GM21717 (cell line): ENCODE results near the gene YEATS4.

Source experiments
- ATAC-seq: cut with Tn5 transposase; IDR thresholded peaks from one replicate; pipeline ENCODE4 v1.9.1; 2021; ENCODE audit warnings: mild to moderate bottlenecking, moderate library complexity; ENCODE audit not compliant: unreplicated experiment

Gene YEATS4

DNA sequence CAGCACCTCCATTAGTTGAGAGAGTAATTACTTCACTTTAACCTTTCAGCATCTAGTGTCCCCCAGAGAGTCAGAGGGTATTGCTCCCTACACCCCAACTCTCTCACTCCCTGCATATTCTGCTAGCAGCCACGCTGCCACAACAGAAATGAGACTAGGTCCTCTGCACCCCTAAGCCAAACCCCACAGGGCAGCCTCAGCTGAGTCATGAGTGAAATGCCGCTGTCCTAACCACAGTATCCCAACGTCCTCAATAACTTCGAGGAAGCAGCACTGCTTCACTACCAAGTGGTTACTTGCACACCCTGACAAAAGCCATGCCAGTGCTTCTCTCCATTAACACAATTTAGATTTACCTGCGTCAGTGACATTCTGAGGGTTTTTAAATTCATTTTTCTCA, 18.2 kb upstream of the YEATS4 start:
- no peak for ATAC-seq

DNA sequence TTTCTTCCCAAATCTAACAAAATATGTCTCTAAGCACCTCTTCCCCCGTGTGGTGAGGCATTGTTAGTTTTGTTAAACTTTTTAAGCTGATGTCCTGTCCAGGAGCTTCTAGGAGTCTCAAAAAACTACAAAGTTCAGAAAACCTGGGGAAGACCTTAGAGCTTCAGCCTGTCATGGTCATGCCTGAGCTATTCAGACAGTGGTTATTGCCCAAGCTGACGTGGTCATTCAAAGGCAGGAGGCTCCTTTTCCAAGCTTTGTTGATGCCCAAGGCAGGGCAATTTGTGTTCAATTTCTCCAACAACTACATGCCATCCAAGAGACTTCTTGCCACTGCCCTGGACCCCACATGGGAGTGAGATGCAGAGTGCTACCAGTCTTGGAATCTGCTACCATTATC, 17.1 kb upstream of the YEATS4 start:
- ATAC-seq, result no peak

DNA sequence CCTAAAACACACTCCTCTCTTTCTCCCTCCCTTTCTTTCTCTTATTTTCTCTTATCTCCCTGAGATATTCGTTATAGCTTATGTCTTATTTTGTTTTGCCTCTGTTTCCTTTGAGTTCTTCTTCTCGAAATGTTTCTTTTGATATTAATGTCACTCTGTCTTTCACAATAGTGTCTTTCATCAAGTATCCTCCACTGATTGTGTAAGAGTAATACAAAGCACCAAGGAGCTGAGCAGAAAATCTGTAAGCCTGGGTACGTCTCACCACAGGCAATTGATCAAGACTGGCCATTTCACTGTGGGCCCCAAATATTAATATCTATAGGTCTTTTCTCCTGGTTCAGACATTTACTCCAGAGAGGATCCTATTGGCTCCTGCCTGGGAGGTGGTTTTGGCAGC, 16.2 kb upstream of the YEATS4 start:
- no peak for ATAC-seq

DNA sequence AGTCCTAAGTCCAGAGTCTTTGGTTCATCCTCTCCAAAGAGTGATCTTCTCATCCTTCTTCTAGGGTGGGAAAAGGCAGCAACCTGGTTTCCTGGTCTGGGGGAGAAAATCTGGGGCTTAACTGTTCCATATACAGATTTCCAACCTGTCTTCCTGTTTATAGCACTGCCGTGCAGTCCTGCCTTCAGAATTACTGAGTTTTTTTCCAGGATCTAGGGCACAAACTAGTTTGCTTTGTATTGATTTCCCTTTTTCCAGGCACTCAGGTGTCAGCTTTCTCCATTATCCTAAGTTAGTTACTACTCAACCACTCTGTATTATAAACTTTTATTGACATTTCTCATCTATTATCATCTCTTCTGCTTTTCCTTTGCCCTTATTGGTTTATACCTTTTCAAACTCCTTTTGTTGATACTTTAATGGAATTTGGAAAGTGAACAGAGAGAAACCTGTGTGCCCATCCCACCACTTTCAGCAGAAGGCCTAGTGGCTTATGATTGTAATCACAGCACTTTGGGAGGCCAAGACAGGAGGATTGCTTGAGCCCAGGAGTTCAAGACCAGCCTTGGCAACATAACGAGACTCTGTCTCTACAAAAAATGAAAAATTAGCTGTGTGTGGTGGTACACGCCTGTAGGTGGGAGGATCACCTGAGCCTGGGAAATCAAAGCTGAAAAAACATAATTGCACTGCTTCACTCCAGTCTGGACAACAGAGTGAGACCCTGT, 15.5 kb upstream of the YEATS4 start:
- ATAC-seq, result no peak

DNA sequence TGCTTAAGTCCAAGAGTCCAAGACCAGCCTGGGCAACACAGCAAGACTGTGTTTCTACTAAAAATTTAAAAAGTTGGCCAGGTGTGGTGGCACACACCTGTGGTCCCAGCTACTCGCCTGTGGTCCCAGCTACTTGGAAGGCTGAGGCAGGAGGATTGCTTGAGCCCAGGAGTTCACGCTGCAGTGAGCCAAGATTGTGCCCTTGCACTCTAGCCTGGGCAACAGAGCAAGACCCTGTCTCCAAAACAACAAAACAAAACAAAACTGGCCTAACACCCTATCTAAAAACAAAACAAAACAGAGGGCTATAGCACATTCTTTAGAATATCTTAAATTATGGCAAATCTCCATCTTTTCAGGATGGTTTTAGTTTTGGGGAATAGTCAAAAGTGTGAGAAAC, 14.5 kb upstream of the YEATS4 start:
- no peak for ATAC-seq

DNA sequence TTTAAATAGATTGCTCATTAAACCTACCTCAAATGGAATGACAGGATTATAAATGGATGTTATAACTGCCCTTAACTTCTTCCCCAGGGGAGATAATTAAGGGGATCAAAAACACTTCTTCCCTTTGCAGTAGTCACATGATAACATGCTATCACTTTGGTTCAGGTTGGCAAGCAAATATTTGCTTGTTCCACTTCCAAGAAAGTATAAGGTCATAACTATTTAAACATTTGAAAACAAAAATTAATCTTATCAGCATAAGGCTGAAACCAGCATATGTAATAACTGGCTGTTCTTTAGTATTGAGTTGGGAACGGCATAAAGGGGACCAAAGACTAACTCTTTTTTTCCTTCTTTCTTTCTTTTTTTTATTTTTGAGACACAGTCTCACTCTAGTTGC, 13.8 kb upstream of the YEATS4 start:
- ATAC-seq, result no peak

DNA sequence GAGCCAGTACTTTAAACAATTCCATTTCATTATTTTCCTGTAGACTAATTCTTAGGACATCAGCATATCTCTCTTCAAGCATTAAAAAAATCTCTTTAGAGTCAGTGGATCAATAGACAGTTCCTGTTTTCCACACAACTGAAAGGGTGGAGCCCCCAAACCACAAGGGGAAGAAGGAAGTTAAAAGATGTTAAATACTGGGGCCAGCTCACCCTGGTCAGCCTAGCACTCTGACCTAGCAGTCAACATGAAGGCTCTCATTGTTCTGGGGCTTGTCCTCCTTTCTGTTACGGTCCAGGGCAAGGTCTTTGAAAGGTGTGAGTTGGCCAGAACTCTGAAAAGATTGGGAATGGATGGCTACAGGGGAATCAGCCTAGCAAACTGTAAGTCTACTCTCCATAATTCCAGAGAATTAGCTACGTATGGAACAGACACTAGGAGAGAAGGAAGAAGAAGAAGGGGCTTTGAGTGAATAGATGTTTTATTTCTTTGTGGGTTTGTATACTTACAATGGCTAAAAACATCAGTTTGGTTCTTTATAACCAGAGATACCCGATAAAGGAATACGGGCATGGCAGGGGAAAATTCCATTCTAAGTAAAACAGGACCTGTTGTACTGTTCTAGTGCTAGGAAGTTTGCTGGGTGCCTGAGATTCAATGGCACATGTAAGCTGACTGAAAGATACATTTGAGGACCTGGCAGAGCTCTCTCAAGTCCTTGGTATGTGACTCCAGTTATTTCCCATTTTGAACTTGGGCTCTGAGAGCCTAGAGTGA, 11.2 kb upstream of the YEATS4 start, which contains the start of gene LYZ:
Gene LYZ, plus strand, starts transcription at position 220 of the 777 bp plus-strand sequence. Its CDS starts 28 bp downstream, at position 248.
- no peak for ATAC-seq

DNA sequence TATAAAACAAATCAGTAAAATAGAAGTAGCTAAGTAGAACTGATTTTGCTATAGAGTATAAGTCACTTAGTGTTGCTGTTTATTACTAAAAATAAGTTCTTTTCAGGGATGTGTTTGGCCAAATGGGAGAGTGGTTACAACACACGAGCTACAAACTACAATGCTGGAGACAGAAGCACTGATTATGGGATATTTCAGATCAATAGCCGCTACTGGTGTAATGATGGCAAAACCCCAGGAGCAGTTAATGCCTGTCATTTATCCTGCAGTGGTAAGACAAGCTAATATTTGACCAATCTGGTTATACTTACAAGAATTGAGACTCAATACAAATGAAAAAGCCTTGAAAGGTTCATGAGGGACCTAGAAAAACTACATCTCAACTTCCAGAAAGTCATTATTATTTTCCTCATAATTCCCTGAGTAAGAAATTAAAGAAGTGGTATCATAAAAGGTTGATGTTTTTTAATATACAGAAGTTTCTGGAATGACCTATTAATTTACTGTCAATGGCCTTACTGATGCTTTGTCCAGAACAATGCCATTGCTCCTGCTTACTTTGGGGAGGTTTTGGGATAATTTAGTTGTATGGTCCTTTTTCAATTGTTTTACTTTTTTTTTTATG, 9.4 kb upstream of the YEATS4 start:
- ATAC-seq, result no peak

DNA sequence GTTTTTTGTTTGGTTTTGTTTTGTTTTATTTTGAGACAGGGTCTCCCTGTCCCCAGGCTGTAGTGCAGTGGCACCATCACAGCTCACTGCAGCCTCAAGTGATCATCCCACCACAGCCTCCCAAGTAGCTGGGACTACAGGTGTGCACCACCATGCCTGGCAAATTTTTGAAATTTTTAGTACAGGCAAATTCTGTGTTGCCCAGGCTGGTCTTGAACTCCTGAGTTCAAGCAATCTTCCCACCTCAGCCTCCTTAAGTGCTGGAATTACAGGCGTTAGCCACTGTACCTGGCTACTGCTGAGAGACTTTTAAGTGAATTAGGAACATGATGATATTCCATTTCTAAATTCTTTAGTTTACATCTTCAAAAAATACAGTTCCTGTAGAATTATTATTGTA, 8.8 kb upstream of the YEATS4 start:
- no peak for ATAC-seq

DNA sequence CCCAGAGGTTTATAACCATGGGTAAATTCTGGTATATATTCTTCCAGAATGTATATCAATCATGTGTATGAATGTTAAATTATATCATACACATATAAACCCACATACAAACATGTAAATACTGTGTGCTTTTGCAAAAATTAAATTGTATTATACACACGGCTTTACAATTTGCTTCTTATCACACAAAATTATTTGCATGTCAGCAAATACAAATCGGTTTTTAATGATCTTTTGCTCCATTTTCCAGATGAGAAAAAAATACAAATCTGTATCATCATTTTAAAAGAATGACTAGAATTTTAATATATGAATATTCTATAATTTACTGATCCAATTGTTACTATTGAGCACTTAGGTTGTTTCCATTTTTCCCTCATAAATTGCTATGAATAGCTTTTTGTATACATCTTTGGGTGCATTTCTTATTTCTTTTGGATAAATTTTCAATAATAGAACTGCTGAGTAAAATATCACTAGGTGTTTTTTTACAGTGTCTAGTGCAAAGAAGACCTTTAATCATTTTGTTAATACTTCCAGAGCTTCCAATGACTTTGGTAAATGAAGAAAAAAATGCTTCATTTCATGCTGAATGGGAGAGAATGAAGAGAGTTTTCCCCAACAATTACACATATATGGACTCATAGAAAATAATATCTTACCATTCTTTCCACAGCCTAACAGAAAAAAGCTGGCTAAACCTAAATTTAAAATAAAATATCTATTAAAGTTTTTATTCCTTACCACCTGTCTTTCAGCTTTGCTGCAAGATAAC, 7.9 kb upstream of the YEATS4 start:
- ATAC-seq, result no peak

DNA sequence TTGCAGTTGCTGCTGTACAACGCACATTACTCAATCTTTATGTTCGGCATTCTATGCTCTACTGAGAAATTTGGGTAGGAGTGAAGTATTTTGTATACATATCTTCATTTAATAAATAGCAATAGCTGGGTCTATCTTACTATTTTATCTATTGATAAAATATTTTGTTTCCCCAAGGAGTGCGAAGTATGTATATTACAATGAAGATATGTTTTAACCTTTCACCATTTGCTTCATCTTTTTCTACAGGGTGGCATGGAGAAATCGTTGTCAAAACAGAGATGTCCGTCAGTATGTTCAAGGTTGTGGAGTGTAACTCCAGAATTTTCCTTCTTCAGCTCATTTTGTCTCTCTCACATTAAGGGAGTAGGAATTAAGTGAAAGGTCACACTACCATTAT, 6.6 kb upstream of the YEATS4 start:
- ATAC-seq, result no peak

DNA sequence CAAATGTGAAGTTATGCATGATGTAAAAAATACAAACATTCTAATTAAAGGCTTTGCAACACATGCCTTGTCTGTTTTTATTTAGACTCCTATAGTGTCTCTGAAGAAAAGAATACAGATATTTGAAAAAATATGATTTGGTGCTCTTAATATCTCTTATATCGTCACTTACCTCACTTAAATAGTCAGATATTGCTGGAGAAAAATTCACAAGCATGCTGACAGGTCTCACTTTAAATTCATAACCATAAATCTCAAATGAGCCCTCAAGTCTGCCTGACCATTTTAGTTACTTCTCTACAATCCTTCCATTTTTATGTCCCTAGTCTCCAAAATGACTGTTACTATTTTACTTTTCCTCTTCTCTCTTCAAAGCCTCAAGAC, 5.4 kb upstream of the YEATS4 start:
- ATAC-seq, result no peak

DNA sequence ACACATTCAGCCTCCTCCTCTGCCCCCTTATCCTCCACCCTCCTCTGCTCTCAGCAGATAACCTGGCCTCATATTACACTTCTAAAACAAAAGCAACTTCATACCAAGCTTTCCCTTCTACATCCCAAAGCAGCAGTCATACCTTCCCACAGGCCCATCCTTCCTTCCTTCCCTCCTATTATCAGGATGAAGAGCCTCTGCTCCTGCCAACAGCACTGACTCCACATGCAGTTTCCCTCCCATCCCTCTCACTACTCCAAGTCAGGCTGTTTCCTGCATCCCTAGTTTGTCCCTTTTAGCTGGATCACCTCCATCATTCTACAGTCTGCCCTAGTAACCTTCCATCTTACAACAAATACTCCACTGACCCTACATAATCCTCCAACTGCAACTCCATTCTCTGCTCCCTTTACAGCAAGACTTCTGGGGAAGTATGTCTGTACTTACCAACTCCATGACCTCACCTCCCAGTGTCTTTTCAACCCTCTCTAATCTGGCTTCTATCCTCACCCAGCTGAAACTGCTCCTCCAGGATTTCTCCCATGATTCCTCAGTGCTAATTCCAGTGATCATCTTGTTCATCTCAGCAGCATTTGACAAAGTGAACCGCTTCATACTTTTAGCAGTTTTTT, 4.9 kb upstream of the YEATS4 start:
- no peak for ATAC-seq

DNA sequence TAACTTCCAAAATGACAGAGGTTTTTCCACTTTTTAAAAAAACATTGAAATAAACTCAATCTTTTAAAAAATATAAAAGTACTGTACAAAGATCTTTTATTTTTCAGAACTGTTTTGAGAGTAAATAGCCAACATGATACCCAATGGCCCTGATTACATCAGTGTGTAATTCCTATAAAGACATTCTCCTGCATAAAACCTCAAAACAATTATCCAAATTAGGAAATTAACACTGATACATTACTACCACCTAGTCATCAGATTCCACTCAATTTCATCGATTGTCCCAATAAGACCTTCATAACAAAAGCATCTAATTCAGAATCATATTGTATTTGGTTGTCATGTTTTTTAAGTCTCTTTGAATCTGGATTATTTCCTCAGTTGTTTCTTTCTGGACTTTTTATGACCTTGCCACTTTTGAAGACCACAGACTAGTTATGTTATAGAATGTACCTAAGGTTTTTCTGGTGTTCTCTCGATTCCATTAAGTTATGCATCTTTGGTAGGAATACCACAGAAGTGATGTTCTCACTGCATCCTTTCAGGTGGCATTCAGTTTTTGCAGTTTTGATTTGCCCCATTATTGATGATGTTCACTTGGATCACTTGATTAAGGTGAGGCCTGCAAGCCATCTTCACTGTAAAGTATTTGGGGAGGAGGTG, 4.0 kb upstream of the YEATS4 start:
- ATAC-seq, result no peak

DNA sequence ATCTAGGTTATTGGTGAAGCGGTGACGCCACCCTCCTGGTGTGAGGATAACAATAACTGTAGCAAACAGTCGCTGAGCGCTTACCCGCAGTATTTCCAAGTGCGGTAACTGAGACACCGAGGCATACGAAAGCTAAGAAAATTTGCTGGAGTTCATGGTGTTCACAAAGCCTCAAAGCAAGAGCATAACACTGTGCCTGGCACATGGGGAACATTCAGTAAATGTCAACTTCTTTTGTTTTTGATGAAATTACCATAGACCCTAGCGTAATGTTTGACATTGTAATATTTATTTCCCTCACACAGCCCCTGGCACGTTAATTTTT, 767 bp downstream of the YEATS4 start:
- no peak for ATAC-seq

DNA sequence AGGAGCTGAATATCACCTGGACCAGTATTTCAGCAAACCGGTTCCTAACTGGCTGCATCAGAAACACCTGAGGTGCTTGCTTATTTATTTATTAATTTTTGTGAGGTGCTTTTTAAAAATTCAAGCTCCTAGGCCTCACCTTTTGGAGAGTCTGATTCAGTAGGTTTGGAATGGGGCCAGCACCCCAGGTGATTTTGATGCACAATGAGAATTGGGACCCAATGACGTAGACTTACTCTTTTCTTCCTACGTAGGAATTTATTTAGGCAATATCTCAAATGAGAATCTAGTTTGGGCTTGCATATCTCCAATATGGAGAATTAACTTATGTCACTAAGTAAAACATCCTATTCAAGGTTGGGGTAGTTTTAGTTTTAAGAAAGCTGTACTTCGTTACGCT, 7.3 kb downstream of the YEATS4 start:
- ATAC-seq, result no peak

DNA sequence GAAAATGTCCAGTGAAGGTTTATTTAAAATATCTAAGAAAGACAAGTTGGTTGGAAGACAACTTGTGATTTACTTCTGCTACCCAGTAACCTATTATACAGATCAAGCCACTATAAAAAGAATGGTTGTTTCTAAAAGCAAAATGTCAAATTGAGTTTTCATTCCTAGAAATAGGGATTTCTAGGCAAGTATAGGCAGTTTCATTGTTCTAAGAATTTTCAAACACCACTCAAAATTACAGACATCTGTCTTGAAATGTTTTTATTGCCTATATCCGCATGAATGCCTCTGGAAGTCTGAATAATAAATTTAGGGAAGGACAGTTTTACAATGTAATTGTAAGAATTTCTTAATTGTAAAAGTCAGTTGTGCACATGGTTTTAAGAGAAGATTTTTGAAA, 8.6 kb downstream of the YEATS4 start:
- no peak for ATAC-seq

DNA sequence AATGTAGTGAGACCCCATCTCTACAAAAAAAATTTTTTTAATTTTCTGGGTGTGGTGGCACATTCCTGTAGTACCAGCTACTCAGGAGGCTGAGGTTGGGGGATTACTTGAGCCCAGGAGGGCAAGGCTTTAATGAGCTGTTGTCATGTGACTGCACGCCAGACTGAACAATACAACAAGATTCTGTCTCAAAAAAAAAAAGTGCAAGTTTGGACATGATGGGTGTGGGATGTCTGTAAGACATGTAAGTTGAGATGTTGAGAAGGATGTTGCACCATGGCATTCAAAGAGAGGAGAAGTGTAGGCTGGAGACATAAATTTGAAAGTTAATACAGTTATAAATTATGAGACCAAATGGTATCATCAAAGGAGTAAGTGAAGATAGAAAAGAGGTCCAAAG, 23.5 kb downstream of the YEATS4 start:
- ATAC-seq, result no peak

DNA sequence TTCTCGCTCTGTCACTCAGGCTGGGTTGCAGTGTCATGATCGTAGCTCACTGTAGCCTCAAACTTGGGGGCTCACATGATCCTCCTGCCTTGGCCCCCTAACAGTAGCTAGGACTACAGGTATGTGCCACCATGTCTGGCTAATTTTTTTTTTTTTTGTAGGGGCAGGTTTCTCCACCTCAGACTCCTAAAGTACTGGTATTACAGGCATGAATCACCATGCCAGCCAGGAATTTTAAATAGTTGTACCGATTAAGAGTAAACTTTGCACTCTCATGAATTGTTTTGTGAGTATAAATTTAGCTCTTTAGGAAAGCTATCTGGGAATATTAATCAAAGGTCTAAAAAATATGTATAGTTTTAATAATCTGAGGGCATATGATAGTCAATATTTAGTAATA, 25.5 kb downstream of the YEATS4 start:
- no peak for ATAC-seq

DNA sequence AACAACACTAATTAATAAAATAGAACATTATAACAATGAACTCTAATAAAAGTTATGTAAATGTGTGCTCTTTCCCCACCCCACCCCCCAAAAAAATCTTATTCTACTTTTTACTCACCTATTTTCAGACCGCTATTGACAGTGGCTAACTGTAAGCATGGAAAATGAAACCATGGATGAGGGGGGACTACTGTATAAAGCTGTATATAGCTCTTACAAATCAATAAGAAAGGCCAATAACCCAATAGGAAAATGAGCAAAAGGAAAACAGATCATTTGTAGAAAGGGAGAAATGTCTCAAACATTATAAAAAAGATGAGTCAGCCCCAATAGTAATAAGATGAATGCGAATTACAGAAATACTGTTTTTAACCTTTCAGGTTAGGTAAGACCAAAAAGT, 27.4 kb downstream of the YEATS4 start:
- ATAC-seq, result no peak

DNA sequence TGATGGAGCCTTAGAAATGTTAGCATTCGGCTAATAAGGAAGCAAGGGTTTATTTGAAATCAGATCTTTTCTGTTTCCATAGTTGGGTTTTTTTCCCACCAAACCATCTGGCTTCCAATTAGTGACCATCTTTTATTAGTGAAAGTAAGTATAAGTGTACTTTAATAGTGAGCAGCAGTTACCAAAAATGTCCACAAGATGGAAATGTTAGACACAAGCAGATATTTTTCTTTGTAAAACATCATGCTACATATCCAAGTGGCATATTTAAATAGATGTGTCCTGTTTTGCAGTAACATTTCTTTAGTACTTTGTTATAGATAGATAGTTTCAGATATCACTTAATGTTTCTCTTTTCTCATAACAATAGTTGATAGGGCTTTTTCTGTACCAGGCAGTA, 28.8 kb downstream of the YEATS4 start:
- no peak for ATAC-seq
